HL-60 (cell line): Measurements from ENCODE around the gene LRRC3.

Source experiments
- CTCF ChIP-seq: IDR thresholded peaks from one replicate; pipeline ENCODE4 v1.5.1; 2011; ENCODE audit warnings: low read length, control low read depth, inconsistent platforms; ENCODE audit not compliant: insufficient read depth
- GABPA ChIP-seq: IDR thresholded peaks from 2 replicates; pipeline ENCODE4 v1.6.1; 2012; ENCODE audit warnings: low read depth
- POLR2AphosphoS5 ChIP-seq: IDR thresholded peaks from 2 replicates; pipeline ENCODE4 v1.6.1; 2012; ENCODE audit warnings: low read depth
- REST ChIP-seq: IDR thresholded peaks from 2 replicates; pipeline ENCODE4 v1.6.1; 2012; ENCODE audit warnings: low read depth; ENCODE audit not compliant: insufficient replicate concordance

DNA sequence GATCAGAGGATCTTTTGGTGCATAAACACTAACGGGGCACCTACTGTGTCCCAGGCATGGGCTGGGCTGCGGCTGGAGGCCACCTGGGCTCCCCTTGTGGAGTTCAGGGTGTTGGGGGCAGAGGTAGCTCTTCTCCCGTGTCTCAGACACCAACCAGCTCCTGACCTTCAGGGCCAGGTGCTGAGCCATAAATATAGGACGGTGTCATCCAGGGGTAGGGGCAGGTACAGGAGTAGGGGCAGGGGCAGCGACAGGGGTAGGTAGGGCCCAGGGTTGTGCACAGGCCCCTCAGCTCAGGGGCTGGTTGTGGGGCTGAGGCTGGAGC lies 18.0 kb upstream of the LRRC3 start:
- TF ChIP-seq CTCF (no peak), POLR2AphosphoS5 (no peak), GABPA (no peak), REST (no peak)
